Activated CD8-positive, alpha-beta memory T cell treated with anti-CD3 and anti-CD28 coated beads, Interleukin-2, amount 50 U/mL, for 48 hours (primary cell): ENCODE results near the gene PEX14.
"Not testable (repeated sequence)": the region's sequence is repeated elsewhere in the genome, so short reads cannot be mapped to it uniquely, and the experiment has no call there.

Source experiments
- DNase-seq: peaks from one replicate; pipeline ENCODE4 v3.0.0-alpha.2; 2020

Gene PEX14, protein sequence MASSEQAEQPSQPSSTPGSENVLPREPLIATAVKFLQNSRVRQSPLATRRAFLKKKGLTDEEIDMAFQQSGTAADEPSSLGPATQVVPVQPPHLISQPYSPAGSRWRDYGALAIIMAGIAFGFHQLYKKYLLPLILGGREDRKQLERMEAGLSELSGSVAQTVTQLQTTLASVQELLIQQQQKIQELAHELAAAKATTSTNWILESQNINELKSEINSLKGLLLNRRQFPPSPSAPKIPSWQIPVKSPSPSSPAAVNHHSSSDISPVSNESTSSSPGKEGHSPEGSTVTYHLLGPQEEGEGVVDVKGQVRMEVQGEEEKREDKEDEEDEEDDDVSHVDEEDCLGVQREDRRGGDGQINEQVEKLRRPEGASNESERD

DNA sequence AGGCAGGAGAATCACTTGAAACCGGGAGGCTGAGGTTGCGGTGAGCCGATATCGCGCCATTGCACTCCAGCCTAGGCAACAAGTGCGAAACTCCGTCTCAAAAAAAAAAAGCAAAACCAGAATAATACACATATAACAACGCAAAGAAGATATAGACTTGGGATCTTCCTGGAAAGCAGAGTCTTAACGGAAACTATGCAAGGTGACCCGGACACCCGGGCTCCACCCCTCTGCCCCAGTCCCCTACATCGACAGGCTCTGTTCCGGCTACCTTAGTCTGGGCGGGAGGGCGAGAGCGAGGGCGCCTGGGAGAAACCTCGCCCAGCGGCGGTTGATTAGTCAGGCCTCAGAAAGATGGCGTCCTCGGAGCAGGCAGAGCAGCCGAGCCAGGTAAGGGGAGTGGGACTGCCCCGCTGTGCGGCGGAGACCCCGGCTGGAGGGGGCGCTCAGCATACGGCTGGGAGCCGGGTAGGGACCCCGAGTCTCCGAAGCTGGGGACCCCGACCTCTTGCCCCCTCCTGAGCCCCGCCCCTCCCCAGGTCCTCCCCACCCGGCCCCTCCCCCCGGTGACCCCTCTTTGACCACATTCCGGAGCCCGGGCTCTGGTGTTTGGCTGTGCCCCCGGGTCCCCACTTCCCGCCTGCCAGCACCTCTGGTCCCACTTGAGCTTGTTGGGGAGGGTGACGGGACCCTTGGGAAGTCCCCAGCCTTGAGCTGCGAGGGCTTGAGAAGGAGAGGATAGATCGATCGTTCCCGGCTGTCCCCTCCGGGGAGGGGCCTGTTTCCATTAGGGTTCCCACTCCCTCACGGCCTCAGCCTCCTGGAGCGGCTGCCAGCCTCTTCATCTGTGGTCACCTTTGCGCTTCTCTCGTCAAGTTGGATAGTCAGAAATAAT is at the start of gene PEX14:
PEX14 (plus strand) TSS at position 338 of the 895 bp plus-strand sequence; CDS start at position 355, 17 bp downstream.
- DNase-seq, result peak; percentile 92

- not testable (repeated sequence) for DNase-seq
These were observed 48.8 kb upstream of the PEX14 start for GRCh38 chr1:10425826-10426534.

DNA sequence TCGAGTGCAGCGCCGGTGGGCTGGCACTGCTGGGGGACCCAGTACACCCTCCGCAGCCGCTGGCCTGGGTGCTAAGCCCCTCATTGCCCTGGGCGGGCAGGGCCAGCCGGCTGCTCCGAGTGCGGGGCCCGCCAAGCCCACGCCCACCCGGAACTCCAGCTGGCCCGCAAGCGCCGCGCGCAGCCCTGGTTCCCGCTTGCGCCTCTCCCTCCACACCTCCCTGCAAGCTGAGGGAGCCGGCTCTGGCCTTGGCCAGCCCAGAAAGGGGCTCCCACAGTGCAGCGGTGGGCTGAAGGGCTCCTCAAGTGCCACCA is 48.3 kb upstream of the PEX14 start:
- DNase-seq, result not testable (repeated sequence)

DNA sequence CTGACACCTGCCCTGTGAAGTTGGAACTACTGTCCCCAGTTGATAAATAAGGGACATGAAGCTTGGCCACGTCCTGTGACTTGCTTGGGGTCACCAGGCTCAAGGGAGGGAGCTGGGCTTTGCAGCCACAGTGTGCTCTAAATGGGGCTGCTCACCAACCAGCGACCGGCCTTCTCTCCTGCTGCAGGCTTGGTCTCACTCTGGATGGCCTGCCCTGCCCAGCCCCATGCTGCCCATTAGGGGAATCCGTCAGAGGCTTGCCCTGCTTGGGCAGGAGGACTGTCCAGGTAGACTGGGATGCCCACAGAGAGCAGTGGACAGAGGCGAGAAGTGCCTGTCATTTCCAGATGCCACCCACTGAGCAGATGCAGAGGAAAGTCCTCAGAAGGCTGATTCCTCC is 45.8 kb upstream of the PEX14 start:
- no peak for DNase-seq

DNA sequence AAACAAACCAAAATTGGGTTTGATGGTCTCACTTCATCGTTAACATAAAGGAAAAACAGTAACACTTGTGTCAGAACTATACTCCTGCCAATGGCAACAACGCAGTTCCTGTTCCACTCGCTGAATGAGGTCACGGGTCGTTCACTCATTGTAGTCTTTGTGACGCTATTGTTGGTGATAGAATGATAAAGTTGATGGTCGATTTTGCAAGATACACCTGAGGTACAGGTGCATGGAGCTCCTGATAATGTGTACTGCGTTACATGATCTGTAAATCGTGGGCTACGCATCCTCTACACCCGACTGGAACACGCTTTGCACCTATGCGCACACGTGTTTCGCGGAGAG is 44.9 kb upstream of the PEX14 start:
- peak; percentile 55 for DNase-seq

GRCh38 chr1:10430216-10431069 is 44.3 kb upstream of the PEX14 start, which contains the start of gene CENPS:
CENPS (plus strand) TSS chr1:10430433; CDS start chr1:10430518, 85 bp downstream.
- DNase-seq, result peak; percentile 98

DNA sequence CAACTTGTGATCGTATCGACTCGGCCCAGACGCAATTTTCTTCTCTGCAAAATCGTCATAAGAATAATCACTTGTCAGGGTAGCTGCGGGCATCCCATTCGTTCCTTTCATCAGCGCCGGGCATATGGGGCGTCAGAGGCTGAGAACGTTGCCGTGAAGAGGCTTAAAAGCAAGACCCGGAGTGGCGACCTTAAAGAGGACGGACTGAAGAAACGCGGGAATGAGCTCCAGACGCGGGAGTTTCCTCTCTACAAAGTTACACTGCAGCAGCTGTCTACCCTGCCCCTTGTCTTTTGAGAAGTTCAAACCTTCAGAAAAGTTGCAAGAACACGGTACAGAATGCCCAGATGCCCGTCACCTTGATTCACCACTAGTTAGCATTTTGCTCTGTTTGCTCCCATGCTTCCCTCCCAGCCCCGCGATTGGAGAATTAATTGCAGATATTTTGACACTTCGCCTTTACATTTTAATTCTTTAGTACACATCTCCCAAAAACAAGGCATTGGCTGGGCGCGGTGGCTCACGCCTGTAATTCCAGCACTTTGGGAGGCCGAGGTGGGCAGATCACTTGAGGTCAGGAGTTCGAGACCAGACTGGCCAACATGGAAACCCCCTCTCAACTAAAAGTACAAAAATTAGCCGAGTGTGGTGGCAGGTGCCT is 43.5 kb upstream of the PEX14 start:
- DNase-seq, result no peak

DNA sequence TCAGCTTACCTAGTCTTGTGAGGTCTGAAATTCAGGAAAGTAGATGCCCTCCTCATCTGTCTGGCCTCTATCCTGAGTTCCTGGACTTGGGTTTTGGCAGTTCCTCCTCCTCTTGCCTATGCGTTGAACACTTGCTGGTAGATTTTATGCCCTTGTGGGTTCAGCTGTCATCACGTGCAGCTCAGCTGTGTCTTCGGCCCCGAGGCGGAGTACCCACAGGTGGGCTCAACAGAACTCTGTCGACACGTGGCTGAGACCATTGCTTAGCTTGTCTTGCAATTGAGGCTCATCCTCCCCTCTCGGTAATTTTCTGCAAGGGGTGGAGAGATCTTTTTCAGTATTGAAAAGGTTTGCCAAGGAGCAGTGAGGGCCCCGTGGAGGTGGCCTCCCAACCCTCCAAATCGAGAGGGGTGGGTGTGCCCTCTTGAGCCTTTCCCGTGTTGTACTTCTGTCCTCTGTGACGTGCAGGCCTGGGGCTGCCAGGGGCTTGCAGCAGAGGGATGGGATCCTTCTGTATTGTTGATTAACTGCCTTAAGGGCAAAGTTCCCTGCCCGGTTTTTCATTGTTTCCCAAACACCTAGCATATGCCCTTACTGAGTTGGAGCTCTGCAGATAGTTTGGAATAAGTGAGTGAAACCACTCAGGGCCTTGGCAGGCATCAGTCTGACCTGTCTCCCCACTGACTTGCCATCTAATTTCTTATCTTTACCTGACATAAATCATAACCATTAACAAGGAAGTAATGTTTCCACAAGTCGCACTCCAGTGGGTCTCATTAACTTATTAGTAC is 41.6 kb upstream of the PEX14 start:
- no peak for DNase-seq

- no peak for DNase-seq
These were observed 41.0 kb upstream of the PEX14 start for GRCh38 chr1:10433790-10434189.

DNA sequence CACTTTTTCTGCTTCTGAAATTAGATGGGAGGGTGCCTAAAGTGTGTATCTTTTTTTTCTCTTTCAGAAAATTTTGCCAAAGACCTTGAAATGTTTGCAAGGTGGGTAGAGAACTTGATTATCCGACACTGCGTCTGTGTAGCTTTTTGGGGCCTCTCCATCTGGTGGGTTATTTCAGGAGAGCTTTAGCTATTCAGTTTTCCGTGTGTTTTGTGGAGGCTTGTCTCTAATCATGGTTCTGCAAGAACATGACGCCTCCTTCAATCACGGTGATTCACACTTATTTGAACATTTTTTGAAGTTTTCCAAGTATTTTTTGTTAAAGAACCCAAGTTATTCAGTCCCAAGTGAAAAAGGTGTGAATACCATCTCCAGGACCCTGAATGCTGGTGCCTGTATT is 40.2 kb upstream of the PEX14 start:
- DNase-seq, result no peak

GRCh38 chr1:10437052-10437451 is 37.7 kb upstream of the PEX14 start:
- no peak for DNase-seq

DNA sequence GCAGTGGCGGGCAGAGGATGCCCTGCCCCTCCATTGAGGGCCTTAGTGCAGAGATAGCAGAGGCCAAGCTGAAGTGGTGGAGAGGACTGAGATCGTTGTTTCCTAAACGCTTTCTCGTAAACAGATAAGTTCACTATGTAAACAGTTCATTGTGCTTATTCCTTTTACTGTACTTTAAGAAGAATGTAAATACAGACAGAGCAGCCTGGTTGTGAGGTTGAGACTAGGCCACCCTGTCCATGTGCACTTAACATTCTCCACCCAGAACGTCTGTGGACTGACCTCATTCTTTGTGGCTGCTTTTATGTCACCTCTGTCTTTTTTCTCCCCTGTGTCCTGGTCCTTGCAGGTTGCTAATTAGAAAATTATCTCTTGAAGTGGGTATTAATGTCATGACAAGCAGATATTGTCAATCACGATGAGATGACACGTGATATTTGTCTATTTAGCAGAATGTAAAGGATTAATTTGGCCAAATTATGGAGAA is 36.0 kb upstream of the PEX14 start:
- no peak for DNase-seq

- DNase-seq, result no peak
These were observed 34.4 kb upstream of the PEX14 start for GRCh38 chr1:10440305-10440704.

DNA sequence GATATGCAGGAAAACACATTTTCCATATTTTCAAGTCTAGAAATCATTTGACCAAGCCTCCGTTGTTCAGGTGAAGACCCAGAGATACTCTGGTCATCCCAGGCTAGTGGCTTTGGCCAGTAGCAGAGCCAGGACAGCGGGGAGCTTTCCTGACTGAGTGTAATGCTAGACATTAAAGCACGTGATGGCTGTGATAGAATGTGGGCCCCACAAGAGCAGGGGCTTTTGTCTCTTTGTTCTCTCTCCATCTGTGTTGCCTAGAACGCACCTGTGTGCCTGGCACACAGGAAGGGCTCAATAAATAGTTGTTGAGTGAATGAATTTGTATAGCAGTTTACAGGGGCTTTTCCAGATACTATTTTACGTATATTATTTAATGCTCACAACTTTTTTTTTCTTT is 34.0 kb upstream of the PEX14 start:
- DNase-seq, result no peak

DNA sequence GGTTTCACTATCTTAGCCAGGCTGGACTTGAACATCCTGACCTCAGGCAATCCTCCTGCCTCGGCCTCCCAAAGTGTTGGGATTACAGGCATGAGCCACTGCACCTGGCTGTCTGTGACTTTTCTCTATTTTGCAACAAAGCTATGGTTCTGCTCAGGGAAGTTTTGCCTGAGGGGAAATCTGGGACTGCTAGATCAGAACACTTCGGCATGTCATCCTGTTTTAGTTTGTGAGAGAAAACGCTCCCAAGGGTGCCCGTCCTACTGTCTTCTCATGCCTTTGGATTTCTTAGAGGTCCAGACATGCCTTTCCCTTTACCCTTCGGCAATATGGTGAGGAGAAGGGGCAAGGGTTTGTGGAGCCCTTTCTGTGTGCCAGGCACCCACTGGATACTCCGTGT is 30.5 kb upstream of the PEX14 start:
- DNase-seq, result no peak

DNA sequence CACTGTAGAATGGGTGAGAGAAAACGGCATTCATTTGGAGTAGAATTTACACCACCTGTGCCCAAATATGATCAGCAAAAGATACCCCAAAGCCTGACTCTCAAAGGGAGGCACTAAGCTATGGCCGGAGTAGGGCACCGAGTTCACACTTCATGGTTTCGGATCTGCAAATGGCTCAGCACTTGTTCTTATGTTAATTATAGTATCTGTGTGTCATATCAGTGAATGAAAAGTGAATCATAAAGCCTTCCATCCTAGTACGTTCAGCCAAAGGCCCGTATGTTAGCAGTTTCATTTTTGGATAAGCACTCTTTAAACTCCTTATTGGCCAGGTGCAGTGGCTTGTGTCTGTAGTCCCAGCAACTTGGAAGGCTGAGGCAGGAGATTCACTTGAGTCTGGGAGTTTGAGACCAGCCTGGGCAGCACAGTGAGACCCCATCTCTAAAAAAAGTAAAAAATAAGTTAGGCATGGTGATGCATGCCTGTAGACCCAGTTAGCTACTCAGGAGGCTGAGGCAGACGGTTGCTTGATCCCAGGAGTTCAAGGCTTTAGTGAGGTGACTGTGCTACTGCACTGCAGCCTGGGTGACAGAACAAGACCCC is 29.9 kb upstream of the PEX14 start:
- DNase-seq, result no peak

DNA sequence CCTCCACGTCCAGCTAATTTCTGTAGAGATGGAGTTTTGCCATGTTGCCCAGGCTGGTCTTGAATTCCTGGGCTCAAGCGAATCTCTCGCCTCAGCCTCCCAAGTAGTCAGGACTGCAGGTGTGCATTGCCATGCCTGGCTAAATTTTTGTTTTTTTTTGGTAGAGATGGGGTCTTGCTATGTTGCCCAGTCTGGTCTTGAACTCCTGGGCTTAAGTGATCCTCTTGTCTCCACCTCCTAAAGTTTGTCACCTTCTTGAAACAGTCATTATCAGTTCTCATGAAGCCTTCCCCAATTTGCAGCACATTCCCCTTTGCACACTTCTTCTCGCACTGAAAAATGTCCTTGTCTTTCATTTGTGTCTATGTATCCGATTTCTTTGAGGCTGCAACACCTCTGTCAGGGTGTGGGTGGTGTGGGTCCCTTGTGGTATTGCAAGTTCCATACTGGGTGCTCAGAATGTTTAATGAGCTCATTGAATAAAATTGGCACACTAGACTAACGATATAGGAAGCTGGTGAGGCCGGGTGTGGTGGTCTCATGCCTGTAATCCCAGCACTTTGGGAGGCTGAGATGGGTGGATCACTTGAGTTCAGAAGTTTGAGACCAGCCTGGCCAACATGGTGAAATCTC is 27.8 kb upstream of the PEX14 start:
- DNase-seq, result no peak

DNA sequence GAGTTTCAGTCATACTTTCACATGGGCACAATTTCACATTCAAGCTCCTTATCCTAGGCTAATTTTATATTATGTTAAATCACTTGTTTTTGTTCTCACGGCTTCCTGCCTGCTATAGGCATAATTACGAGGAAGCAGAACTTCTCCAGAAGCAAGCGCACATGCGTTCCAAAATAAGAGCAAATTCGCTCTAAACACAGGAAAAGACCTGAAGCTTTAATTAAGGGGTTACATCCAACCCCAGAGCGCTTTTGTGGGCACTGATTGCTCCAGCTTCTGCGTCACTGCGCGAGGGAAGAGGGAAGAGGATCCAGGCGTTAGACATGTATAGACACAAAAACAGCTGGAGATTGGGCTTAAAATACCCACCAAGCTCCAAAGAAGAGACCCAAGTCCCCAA is 25.0 kb upstream of the PEX14 start, which contains the start of gene CORT:
CORT (plus strand) TSS at position 281 of the 400 bp plus-strand sequence. CDS start 193 bp downstream, outside the sequence.
- no peak for DNase-seq

DNA sequence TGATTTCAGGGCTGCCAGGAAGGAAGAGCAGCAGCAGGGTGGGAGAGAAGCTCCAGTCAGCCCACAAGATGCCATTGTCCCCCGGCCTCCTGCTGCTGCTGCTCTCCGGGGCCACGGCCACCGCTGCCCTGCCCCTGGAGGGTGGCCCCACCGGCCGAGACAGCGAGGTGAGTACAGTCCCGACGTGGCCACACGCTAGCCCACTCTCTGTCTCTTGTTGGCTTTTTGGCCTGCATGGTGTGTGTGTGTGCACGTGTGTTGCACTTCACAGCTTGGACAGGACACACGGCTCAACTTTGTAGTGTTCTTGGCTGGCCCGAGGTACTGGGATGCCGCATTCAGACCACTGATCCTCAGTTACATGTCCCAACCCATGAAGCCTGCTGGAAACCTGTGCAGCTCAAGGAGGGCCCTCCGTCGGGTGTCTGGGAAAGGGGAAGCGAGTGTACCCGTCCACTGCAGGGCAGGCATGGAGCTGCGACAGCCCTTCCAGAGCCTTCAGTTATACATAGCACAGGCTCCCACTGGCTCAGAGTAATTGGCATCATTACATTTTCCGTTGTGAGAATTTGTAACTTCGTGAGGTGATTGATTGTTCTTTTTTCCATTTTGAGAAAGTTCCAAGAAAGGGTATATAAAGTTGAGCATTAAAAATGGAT is 24.5 kb upstream of the PEX14 start:
- DNase-seq, result no peak
